Large intestine (tissue), 3 donors: ENCODE measurements around the gene SEMA5A. TPM values are rescaled to one million over a fixed set of nuclear protein-coding genes. Genes with fewer than 3 reads are reported as not detected.
A peak's percentile ranks its signal among the peaks of the same experiment; 100 is the strongest.

Experiments used
- DNase-seq, 2 donors: peaks; one replicate each; pipeline versions ENCODE4 v3.0.0 to v3.0.0-alpha.2; 2013
- H3K27ac ChIP-seq: one replicate; pipeline ENCODE4 v1.5.1; 2013; ENCODE audit warnings: low read length
- H3K27me3 ChIP-seq: 2 replicates; pipeline ENCODE4 v1.6.1; 2013; ENCODE audit warnings: low read length; ENCODE audit not compliant: control insufficient read depth, insufficient read depth
- H3K36me3 ChIP-seq: 2 replicates; pipeline ENCODE4 v1.6.1; 2013; ENCODE audit warnings: low read length; ENCODE audit not compliant: control insufficient read depth, insufficient read depth
- H3K4me1 ChIP-seq: one replicate; pipeline ENCODE4 v1.6.1; 2013; ENCODE audit warnings: low read length; ENCODE audit not compliant: control insufficient read depth, insufficient read depth
- H3K4me3 ChIP-seq: one replicate; pipeline ENCODE4 v1.5.1; 2013; ENCODE audit warnings: low read length
- H3K9me3 ChIP-seq: one replicate; pipeline ENCODE4 v1.6.1; 2013; ENCODE audit warnings: mild to moderate bottlenecking, low read depth, low read length, moderate library complexity; ENCODE audit not compliant: control insufficient read depth
- WGBS: methylation state at CpG from one replicate; pipeline ENCODE4 v1.1.5; 2013; ENCODE audit warnings: low lambda C conversion rate; ENCODE audit not compliant: insufficient coverage; 5-methylcytosine and 5-hydroxymethylcytosine counted together
- polyA plus RNA-seq: library from polyadenylated mRNA; unstranded; fragments of 120-200 nt; gene quantifications from one replicate; pipeline ENCODE4 v1.2.1, GENCODE V29; 2013

Gene SEMA5A
- polyA plus RNA-seq, 1 donor, result 11.9 TPM

GRCh38 chr5:9063615-9064245 lies 482.1 kb downstream of the SEMA5A start:
- Histone ChIP-seq H3K27me3 (no peaks in the 10 kb centered on the region), H3K4me1 (no peaks in the 10 kb centered on the region), H3K9me3 (no peaks in the 10 kb centered on the region), H3K27ac (no peak overlapping the region), H3K4me3 (no peak overlapping the region), H3K36me3 (peaks cover 21% of the 10 kb centered on the region)
- WGBS, result 100% methylated on average over 1 of the region's 3 CpGs
- no peak for DNase-seq

- H3K27me3 ChIP-seq, result no peaks in the 10 kb centered on the region
- no peak overlapping the region for H3K4me3 ChIP-seq
- no peaks in the 10 kb centered on the region for H3K4me1 ChIP-seq
- no peaks in the 10 kb centered on the region for H3K9me3 ChIP-seq
- H3K36me3 ChIP-seq, result peaks cover 21% of the 10 kb centered on the region
- no peak for DNase-seq
- H3K27ac ChIP-seq, result no peak overlapping the region
- WGBS, result 100% methylated on average over 2 of the region's 11 CpGs
Measured at GRCh38 chr5:9062873-9063272, 483.0 kb downstream of the SEMA5A start.

GRCh38 chr5:9059920-9060691 lies 485.8 kb downstream of the SEMA5A start:
- peak in 1 of 2 donors; percentile 8 for DNase-seq
- H3K4me1 ChIP-seq, result no peaks in the 10 kb centered on the region
- H3K36me3 ChIP-seq, result peaks cover 21% of the 10 kb centered on the region
- no peaks in the 10 kb centered on the region for H3K27me3 ChIP-seq
- H3K27ac ChIP-seq, result no peak overlapping the region
- H3K9me3 ChIP-seq, result no peaks in the 10 kb centered on the region
- WGBS, result no CpG with 5 or more reads among the region's 5 CpGs
- no peak overlapping the region for H3K4me3 ChIP-seq

GRCh38 chr5:9058666-9059065 lies 487.2 kb downstream of the SEMA5A start:
- Histone ChIP-seq H3K4me3 (no peak overlapping the region), H3K27ac (no peak overlapping the region), H3K4me1 (no peaks in the 10 kb centered on the region), H3K9me3 (no peaks in the 10 kb centered on the region), H3K27me3 (no peaks in the 10 kb centered on the region), H3K36me3 (peaks cover 23% of the 10 kb centered on the region)
- WGBS, result no CpG with 5 or more reads among the region's 1 CpG
- DNase-seq, result no peak

GRCh38 chr5:9058161-9058560 lies 487.7 kb downstream of the SEMA5A start:
- Histone ChIP-seq H3K36me3 (peaks cover 22% of the 10 kb centered on the region), H3K9me3 (no peaks in the 10 kb centered on the region), H3K4me1 (no peaks in the 10 kb centered on the region), H3K27ac (no peak overlapping the region), H3K4me3 (no peak overlapping the region), H3K27me3 (no peaks in the 10 kb centered on the region)
- DNase-seq, result no peak

- H3K4me3 ChIP-seq, result no peak overlapping the region
- peak in 1 of 2 donors; percentile 41 for DNase-seq
- WGBS, result no CpG with 5 or more reads among the region's 3 CpGs
- H3K27ac ChIP-seq, result no peak overlapping the region
- H3K4me1 ChIP-seq, result no peaks in the 10 kb centered on the region
- peaks cover 16% of the 10 kb centered on the region for H3K36me3 ChIP-seq
- H3K9me3 ChIP-seq, result no peaks in the 10 kb centered on the region
- no peaks in the 10 kb centered on the region for H3K27me3 ChIP-seq
Measured at GRCh38 chr5:9057406-9058000, 488.4 kb downstream of the SEMA5A start.

GRCh38 chr5:9056046-9056445 lies 489.8 kb downstream of the SEMA5A start:
- Histone ChIP-seq H3K4me3 (no peak overlapping the region), H3K9me3 (no peaks in the 10 kb centered on the region), H3K27ac (no peak overlapping the region), H3K27me3 (no peaks in the 10 kb centered on the region), H3K4me1 (peaks cover 4% of the 10 kb centered on the region), H3K36me3 (peaks cover 5% of the 10 kb centered on the region)
- 100% methylated on average over 1 of the region's 4 CpGs for WGBS
- DNase-seq, result no peak

- H3K4me3 ChIP-seq, result no peak overlapping the region
- H3K4me1 ChIP-seq, result peaks cover 4% of the 10 kb centered on the region
- H3K27ac ChIP-seq, result no peak overlapping the region
- no peak for DNase-seq
- WGBS, result 63% methylated on average over 1 of the region's 3 CpGs
- no peaks in the 10 kb centered on the region for H3K9me3 ChIP-seq
- H3K36me3 ChIP-seq, result peaks cover 5% of the 10 kb centered on the region
- H3K27me3 ChIP-seq, result no peaks in the 10 kb centered on the region
Measured at GRCh38 chr5:9054821-9055589, 490.9 kb downstream of the SEMA5A start.

GRCh38 chr5:9054322-9054721 lies 491.6 kb downstream of the SEMA5A start:
- Histone ChIP-seq H3K27ac (no peak overlapping the region), H3K9me3 (no peaks in the 10 kb centered on the region), H3K27me3 (no peaks in the 10 kb centered on the region), H3K4me3 (no peak overlapping the region), H3K36me3 (peaks cover 9% of the 10 kb centered on the region), H3K4me1 (peaks cover 4% of the 10 kb centered on the region)
- no peak for DNase-seq
- WGBS, result 100% methylated on average over 1 of the region's 6 CpGs

- peak in 1 of 2 donors; percentile 17 for DNase-seq
- Histone ChIP-seq H3K36me3 (peaks cover 12% of the 10 kb centered on the region), H3K27ac (no peak overlapping the region), H3K4me1 (peaks cover 4% of the 10 kb centered on the region), H3K4me3 (no peak overlapping the region), H3K9me3 (no peaks in the 10 kb centered on the region), H3K27me3 (no peaks in the 10 kb centered on the region)
- WGBS, result 50% methylated on average over 1 of the region's 4 CpGs
Measured at GRCh38 chr5:9052421-9052820, 493.5 kb downstream of the SEMA5A start.
